Measurements from ENCODE around the gene IZUMO4. TPM values are rescaled to one million over a fixed set of nuclear protein-coding genes. Genes with fewer than 3 reads are reported as not detected.

The IZUMO4 gene
- total RNA-seq, 6 experiments from 2014 or later = 0.68 to 1.9 (median 1.5) TPM

- peaks cover 12% of the 10 kb centered on the region for H3K36me3 Mint-ChIP-seq (ENCODE audit: low read depth)
- H3K4me1 Mint-ChIP-seq (ENCODE audit: low read depth) = no peaks in the 10 kb centered on the region
- no peaks in the 10 kb centered on the region for H3K9me3 Mint-ChIP-seq
- H3K27me3 Mint-ChIP-seq (ENCODE audit: insufficient read depth) = peaks cover 2% of the 10 kb centered on the region; the same call in 1 of the 2 replicates
- no peak for DNase-seq
- no peak overlapping the region for H3K4me3 Mint-ChIP-seq
- no peak overlapping the region for H3K27ac Mint-ChIP-seq
- TF ChIP-seq CTCF (IDR thresholded peaks at IDR 0.05) = no peak
These were observed 20.2 kb upstream of the IZUMO4 start for GRCh38 chr19:2076526-2076944.

GRCh38 chr19:2077398-2077797 is 19.3 kb upstream of the IZUMO4 start:
- peaks cover 2% of the 10 kb centered on the region; the same call in 1 of the 2 replicates for H3K27me3 Mint-ChIP-seq (ENCODE audit: insufficient read depth)
- no peak for DNase-seq
- H3K27ac Mint-ChIP-seq = no peak overlapping the region
- TF ChIP-seq CTCF (IDR thresholded peaks at IDR 0.05) = no peak
- H3K36me3 Mint-ChIP-seq (ENCODE audit: low read depth) = peaks cover 7% of the 10 kb centered on the region
- no peak overlapping the region for H3K4me3 Mint-ChIP-seq
- no peaks in the 10 kb centered on the region for H3K9me3 Mint-ChIP-seq
- no peaks in the 10 kb centered on the region for H3K4me1 Mint-ChIP-seq (ENCODE audit: low read depth)

GRCh38 chr19:2077833-2078619 is 18.7 kb upstream of the IZUMO4 start:
- H3K4me1 Mint-ChIP-seq (ENCODE audit: low read depth) = no peaks in the 10 kb centered on the region
- no peak overlapping the region for H3K27ac Mint-ChIP-seq
- no peaks in the 10 kb centered on the region for H3K9me3 Mint-ChIP-seq
- no peak overlapping the region for H3K4me3 Mint-ChIP-seq
- no peak for DNase-seq
- H3K36me3 Mint-ChIP-seq (ENCODE audit: low read depth) = peaks cover 3% of the 10 kb centered on the region
- peaks cover 2% of the 10 kb centered on the region; the same call in 1 of the 2 replicates for H3K27me3 Mint-ChIP-seq (ENCODE audit: insufficient read depth)
- TF ChIP-seq CTCF (IDR thresholded peaks at IDR 0.05) = no peak

- TF ChIP-seq CTCF (IDR thresholded peaks at IDR 0.05) = no peak
- Mint-ChIP-seq H3K27me3 (ENCODE audit: insufficient read depth) (peaks cover 2% of the 10 kb centered on the region), H3K9me3 (no peaks in the 10 kb centered on the region), H3K27ac (no peak overlapping the region), H3K4me1 (ENCODE audit: low read depth) (no peaks in the 10 kb centered on the region), H3K4me3 (no peak overlapping the region), H3K36me3 (ENCODE audit: low read depth) (peaks cover 3% of the 10 kb centered on the region)
- DNase-seq = no peak
These were observed 17.4 kb upstream of the IZUMO4 start for GRCh38 chr19:2079076-2079864.

GRCh38 chr19:2079865-2080301 is 16.8 kb upstream of the IZUMO4 start:
- no peak overlapping the region for H3K4me3 Mint-ChIP-seq
- H3K27me3 Mint-ChIP-seq (ENCODE audit: insufficient read depth) = peaks cover 2% of the 10 kb centered on the region
- no peaks in the 10 kb centered on the region for H3K9me3 Mint-ChIP-seq
- H3K36me3 Mint-ChIP-seq (ENCODE audit: low read depth) = peaks cover 3% of the 10 kb centered on the region
- TF ChIP-seq CTCF (IDR thresholded peaks at IDR 0.05) = no peak
- no peak overlapping the region for H3K27ac Mint-ChIP-seq
- no peak for DNase-seq
- no peaks in the 10 kb centered on the region for H3K4me1 Mint-ChIP-seq (ENCODE audit: low read depth)
